ENCODE data around the gene RDM1. TPM values are rescaled to one million over a fixed set of nuclear protein-coding genes. Genes with fewer than 3 reads are reported as not detected.

Gene RDM1
- total and polyA plus RNA-seq, 2 of the 4 experiments (the other 2 are of a cell fraction), result 0.18 TPM; not detected in 1

DNA sequence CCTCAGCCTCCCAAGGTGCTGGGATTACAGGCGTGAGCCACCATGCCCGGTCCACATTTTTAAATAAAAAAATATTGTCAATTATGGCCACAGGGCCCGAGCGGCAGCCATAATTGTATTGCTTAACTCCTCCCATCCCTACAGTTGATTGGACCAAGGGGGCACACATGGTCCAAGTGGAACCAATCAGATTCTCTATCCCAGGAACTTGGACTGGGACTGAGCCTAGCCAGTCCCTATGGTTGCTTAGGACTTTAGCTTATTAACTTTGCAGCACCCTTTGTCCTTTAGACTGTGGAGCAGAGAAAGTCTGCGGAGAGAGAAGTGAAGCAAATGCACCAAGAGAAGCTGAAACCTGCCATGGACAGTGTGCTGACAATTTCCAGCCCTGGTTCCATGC, 5.5 kb upstream of the RDM1 start:
- dilution Hi-C loops (cut with HindIII; ENCODE audit: low sequenced_read_pairs, unreplicated experiment), result no loop called here
- intact Hi-C loops (cut with micrococcal nuclease), result no loop called here
- Histone ChIP-seq H3K79me1 (ENCODE audit: low read depth in 1 of 2, low read length in 2 of 2) (no peaks in the 10 kb centered on the region), H2AK5ac (ENCODE audit: low read depth, low read length) (no peak overlapping the region), H3K27me3 (ENCODE audit: control insufficient read depth, insufficient read depth, low read length) (peaks cover 1% of the 10 kb centered on the region; the same call in 1 of the 2 replicates), H3K9me3 (ENCODE audit: control insufficient read depth, insufficient read depth, low read length) (no peaks in the 10 kb centered on the region), H3K56ac (ENCODE audit: extremely low read depth, insufficient read depth, low read length) (no peak overlapping the region), H2BK120ac (ENCODE audit: low read depth, low read length) (no peak overlapping the region), H2AK9ac (replicated peaks; ENCODE audit: low read depth, low read length, poor library complexity) (no peak overlapping the region), H4K5ac (ENCODE audit: low read depth, low read length) (no peak overlapping the region), H3K23ac (ENCODE audit: low read depth, low read length) (no peak overlapping the region), H2BK5ac (ENCODE audit: low read depth, low read length, poor library complexity, severe bottlenecking) (no peak overlapping the region), H4K91ac (ENCODE audit: insufficient read depth, low read depth, low read length) (no peak overlapping the region), H3K27ac (ENCODE audit: insufficient read depth, low read length) (no peak overlapping the region), H4K8ac (ENCODE audit: low read depth in 2 of 2, low read length in 2 of 2) (no peak overlapping the region), H3K4me2 (ENCODE audit: low read depth, low read length) (no peak overlapping the region), H3K4me1 (ENCODE audit: control insufficient read depth, insufficient read depth, low read length) (no peaks in the 10 kb centered on the region), H4K20me1 (ENCODE audit: insufficient read depth, low read length) (no peaks in the 10 kb centered on the region), H2BK20ac (ENCODE audit: low read depth, low read length) (no peak overlapping the region), H2BK15ac (ENCODE audit: low read depth, low read length) (no peak overlapping the region), H3K4me3 (ENCODE audit: insufficient read depth, low read depth, low read length) (no peak overlapping the region), H3K4ac (ENCODE audit: low read depth, low read length) (no peak overlapping the region), H3K36me3 (ENCODE audit: control insufficient read depth, insufficient read depth, low read length) (no peaks in the 10 kb centered on the region), H3K9ac (ENCODE audit: low read depth, low read length) (no peak overlapping the region), H3K14ac (replicated peaks; ENCODE audit: low read depth, low read length) (no peak overlapping the region), H3K9me1 (ENCODE audit: insufficient read depth, low read length) (no peaks in the 10 kb centered on the region), H3K18ac (ENCODE audit: low read depth, low read length) (no peak overlapping the region), H2AFZ (replicated peaks; ENCODE audit: low read length, poor library complexity) (no peak overlapping the region)
- 100% methylated on average over 1 of the region's 5 CpGs; no CpG with 5 or more reads in 1 of the 2 experiments for WGBS, 2 experiments (ENCODE audit: extremely low coverage in 2 of 2, insufficient read length in 1 of 2)
- CTCF ChIA-PET, result no interaction called here
- in situ Hi-C loops (cut with MboI; ENCODE audit: low sequenced_read_pairs), result no loop called here
- no peak for ATAC-seq (ENCODE audit: low read depth)
- TF ChIP-seq, protein P1, sequence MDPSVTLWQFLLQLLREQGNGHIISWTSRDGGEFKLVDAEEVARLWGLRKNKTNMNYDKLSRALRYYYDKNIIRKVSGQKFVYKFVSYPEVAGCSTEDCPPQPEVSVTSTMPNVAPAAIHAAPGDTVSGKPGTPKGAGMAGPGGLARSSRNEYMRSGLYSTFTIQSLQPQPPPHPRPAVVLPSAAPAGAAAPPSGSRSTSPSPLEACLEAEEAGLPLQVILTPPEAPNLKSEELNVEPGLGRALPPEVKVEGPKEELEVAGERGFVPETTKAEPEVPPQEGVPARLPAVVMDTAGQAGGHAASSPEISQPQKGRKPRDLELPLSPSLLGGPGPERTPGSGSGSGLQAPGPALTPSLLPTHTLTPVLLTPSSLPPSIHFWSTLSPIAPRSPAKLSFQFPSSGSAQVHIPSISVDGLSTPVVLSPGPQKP (IDR thresholded peaks at IDR 0.05; ENCODE audit: borderline replicate concordance, low read depth, low read length), result no peak
- TF ChIP-seq CHD1 (IDR thresholded peaks at IDR 0.05; ENCODE audit: low read depth, low read length) (no peak), RFX5 (IDR thresholded peaks at IDR 0.05; ENCODE audit: low read depth, low read length) (no peak), FOS (IDR thresholded peaks at IDR 0.05; ENCODE audit: low read depth, low read length) (no peak), RCOR1 (IDR thresholded peaks at IDR 0.05; ENCODE audit: insufficient replicate concordance, low read length) (no peak)
- TF ChIP-seq, protein P2, sequence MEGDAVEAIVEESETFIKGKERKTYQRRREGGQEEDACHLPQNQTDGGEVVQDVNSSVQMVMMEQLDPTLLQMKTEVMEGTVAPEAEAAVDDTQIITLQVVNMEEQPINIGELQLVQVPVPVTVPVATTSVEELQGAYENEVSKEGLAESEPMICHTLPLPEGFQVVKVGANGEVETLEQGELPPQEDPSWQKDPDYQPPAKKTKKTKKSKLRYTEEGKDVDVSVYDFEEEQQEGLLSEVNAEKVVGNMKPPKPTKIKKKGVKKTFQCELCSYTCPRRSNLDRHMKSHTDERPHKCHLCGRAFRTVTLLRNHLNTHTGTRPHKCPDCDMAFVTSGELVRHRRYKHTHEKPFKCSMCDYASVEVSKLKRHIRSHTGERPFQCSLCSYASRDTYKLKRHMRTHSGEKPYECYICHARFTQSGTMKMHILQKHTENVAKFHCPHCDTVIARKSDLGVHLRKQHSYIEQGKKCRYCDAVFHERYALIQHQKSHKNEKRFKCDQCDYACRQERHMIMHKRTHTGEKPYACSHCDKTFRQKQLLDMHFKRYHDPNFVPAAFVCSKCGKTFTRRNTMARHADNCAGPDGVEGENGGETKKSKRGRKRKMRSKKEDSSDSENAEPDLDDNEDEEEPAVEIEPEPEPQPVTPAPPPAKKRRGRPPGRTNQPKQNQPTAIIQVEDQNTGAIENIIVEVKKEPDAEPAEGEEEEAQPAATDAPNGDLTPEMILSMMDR (conservative IDR thresholded peaks at IDR 0.05; ENCODE audit: low read depth, low read length), result no peak
- TF ChIP-seq, protein P3, sequence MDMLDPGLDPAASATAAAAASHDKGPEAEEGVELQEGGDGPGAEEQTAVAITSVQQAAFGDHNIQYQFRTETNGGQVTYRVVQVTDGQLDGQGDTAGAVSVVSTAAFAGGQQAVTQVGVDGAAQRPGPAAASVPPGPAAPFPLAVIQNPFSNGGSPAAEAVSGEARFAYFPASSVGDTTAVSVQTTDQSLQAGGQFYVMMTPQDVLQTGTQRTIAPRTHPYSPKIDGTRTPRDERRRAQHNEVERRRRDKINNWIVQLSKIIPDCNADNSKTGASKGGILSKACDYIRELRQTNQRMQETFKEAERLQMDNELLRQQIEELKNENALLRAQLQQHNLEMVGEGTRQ (IDR thresholded peaks at IDR 0.05; ENCODE audit: low read depth, low read length), result peak; percentile 50; the same call in 1 of the 2 replicates
- BruUV-seq (replicated peaks), result no TSS peak
- no peak for DNase-seq
- POLR2A ChIA-PET (ENCODE audit: unreplicated experiment), result no interaction called here
